Keratinocyte (primary cell): ENCODE results near the gene ATG10. TPM values are rescaled to one million over a fixed set of nuclear protein-coding genes. Genes with fewer than 3 reads are reported as not detected.

Source experiments
- DNase-seq: peaks from one replicate; pipeline ENCODE4 v3.0.0-alpha.2; 2011; ENCODE audit warnings: low read depth, missing footprints, low spot score
- FAIRE-seq: peaks from 2 replicates; lab custom pipeline; 2011; peaks lifted over from hg19 to GRCh38; lab: Jason Lieb, UNC
- H2AFZ ChIP-seq: 2 replicates; pipeline ENCODE4 v1.6.0; 2012; ENCODE audit warnings: low read length, control low read depth, inconsistent platforms; ENCODE audit not compliant: control insufficient read depth
- H3K27ac ChIP-seq: 2 replicates; pipeline ENCODE4 v1.5.1; 2011; ENCODE audit warnings: low read length; ENCODE audit not compliant: control insufficient read depth, insufficient read depth
- H3K27me3 ChIP-seq: 3 replicates; pipeline ENCODE4 v1.6.0; 2011; ENCODE audit warnings: low read length; ENCODE audit not compliant: control insufficient read depth, insufficient read depth; ENCODE audit errors: extremely low read depth
- H3K36me3 ChIP-seq, 2 experiments: 2 replicates in 1 of 2; 3 replicates in 1 of 2; pipeline ENCODE4 v1.5.1; 2011; ENCODE audit warnings: low read length in 2 of 2, mild to moderate bottlenecking in 1 of 2; ENCODE audit not compliant: control insufficient read depth in 2 of 2, insufficient read depth in 2 of 2; ENCODE audit errors: extremely low read depth in 1 of 2
- H3K4me1 ChIP-seq: 3 replicates; pipeline ENCODE4 v1.5.1; 2011; ENCODE audit warnings: low read length; ENCODE audit not compliant: control insufficient read depth, insufficient read depth; ENCODE audit errors: extremely low read depth
- H3K4me2 ChIP-seq: 3 replicates; pipeline ENCODE4 v1.6.0; 2011; ENCODE audit warnings: low read depth, low read length; ENCODE audit not compliant: control insufficient read depth, insufficient read depth; ENCODE audit errors: extremely low read depth
- H3K4me3 ChIP-seq, 3 experiments: fragments of 200-600 bp in 1 of 3; sonication (generic) in 1 of 3; 2 replicates in 2 of 3; 3 replicates in 1 of 3; pipeline ENCODE4 v1.5.1; 2011 to 2016; ENCODE audit warnings: low read length in 3 of 3, mild to moderate bottlenecking in 3 of 3, control low read depth in 2 of 3, inconsistent platforms in 1 of 3, low read depth in 1 of 3, mixed read lengths in 1 of 3, mixed run types in 1 of 3, moderate library complexity in 1 of 3; ENCODE audit not compliant: control insufficient read depth in 2 of 3, insufficient read depth in 2 of 3; ENCODE audit errors: extremely low read depth in 1 of 3
- H3K79me2 ChIP-seq: 2 replicates; pipeline ENCODE4 v1.6.0; 2012; ENCODE audit warnings: low read length; ENCODE audit not compliant: control insufficient read depth, insufficient read depth
- H3K9ac ChIP-seq: 3 replicates; pipeline ENCODE4 v1.6.0; 2011; ENCODE audit warnings: low read length; ENCODE audit not compliant: control insufficient read depth, insufficient read depth; ENCODE audit errors: extremely low read depth
- H3K9me1 ChIP-seq: 3 replicates; pipeline ENCODE4 v1.6.0; 2011; ENCODE audit warnings: low read length; ENCODE audit not compliant: control insufficient read depth, insufficient read depth; ENCODE audit errors: extremely low read depth
- H3K9me3 ChIP-seq: 2 replicates; pipeline ENCODE4 v1.5.1; 2012; ENCODE audit warnings: low read depth, low read length; ENCODE audit not compliant: control insufficient read depth
- H4K20me1 ChIP-seq: 3 replicates; pipeline ENCODE4 v1.6.0; 2011; ENCODE audit warnings: low read length; ENCODE audit not compliant: control insufficient read depth, insufficient read depth; ENCODE audit errors: extremely low read depth
- CTCF ChIP-seq, 3 experiments: IDR thresholded peaks in 1 of 3; conservative IDR thresholded peaks in 1 of 3; optimal IDR thresholded peaks in 1 of 3; 2 replicates in 2 of 3; 3 replicates in 1 of 3; pipeline versions ENCODE3 to v1.5.1; 2011; ENCODE audit warnings: low read length in 3 of 3, mild to moderate bottlenecking in 3 of 3, moderate library complexity in 2 of 3, control low read depth in 1 of 3, inconsistent platforms in 1 of 3; ENCODE audit not compliant: insufficient read depth in 2 of 3; ENCODE audit errors: extremely low read depth in 1 of 3
- EZH2 ChIP-seq: IDR thresholded peaks from one replicate; pipeline ENCODE4 v1.6.1; 2012; ENCODE audit warnings: inconsistent platforms, mild to moderate bottlenecking, low read length, moderate library complexity
- dilution Hi-C: fragments of 300-500 bp; cut with MboI; formaldehyde crosslinking; loops from one replicate; pipeline ENCODE4 v1.7.0; 2020; ENCODE audit warnings: low sequenced_read_pairs; ENCODE audit not compliant: extremely low pct_ligation_motif_present
- polyA plus RNA-seq, 5 experiments: library from polyadenylated mRNA; depleted of rRNA in 3 of 5; stranded (reverse) in 3 of 5; stranded (forward) in 1 of 5; unstranded in 1 of 5; fragments of >200 nt; gene quantifications; 1 replicate in 1 of 5; 2 replicates in 3 of 5; 3 replicates in 1 of 5; pipeline versions ENCODE4 v1.2.1 to v1.2.3, GENCODE V29; 2011 to 2012; ENCODE audit warnings: missing spikeins in 2 of 5, low read depth in 1 of 5, low replicate concordance in 1 of 5

Gene ATG10
- polyA plus RNA-seq, 1 donor (not counting 4 experiments of a cell fraction or from before 2014, with no cell fraction given): 5.4 TPM

GRCh38 chr5:82217917-82218316 is 246.1 kb downstream of the ATG10 start:
- Histone ChIP-seq H3K4me2 (no peak overlapping the region), H3K4me1 (no peaks in the 10 kb centered on the region), H3K9me3 (no peaks in the 10 kb centered on the region), H3K36me3 (no peaks in the 10 kb centered on the region), H3K27me3 (no peaks in the 10 kb centered on the region), H3K9me1 (no peaks in the 10 kb centered on the region), H3K9ac (no peak overlapping the region), H4K20me1 (no peaks in the 10 kb centered on the region), H3K4me3 (no peak overlapping the region), H2AFZ (no peak overlapping the region), H3K27ac (no peak overlapping the region), H3K79me2 (no peaks in the 10 kb centered on the region)
- FAIRE-seq: no peak
- dilution Hi-C loops: no loop called here
- TF ChIP-seq EZH2 (no peak), CTCF (optimal IDR thresholded peaks at IDR 0.05 in 1 of 3, IDR thresholded peaks at IDR 0.05 in 1 of 3, conservative IDR thresholded peaks at IDR 0.05 in 1 of 3; ENCODE audit: extremely low read depth in 1 of 3, insufficient read depth in 2 of 3, low read length in 3 of 3) (no peak)
- no peak for DNase-seq

- Histone ChIP-seq H3K36me3 (no peaks in the 10 kb centered on the region), H3K27ac (no peak overlapping the region), H3K4me1 (no peaks in the 10 kb centered on the region), H3K9me3 (no peaks in the 10 kb centered on the region), H3K27me3 (no peaks in the 10 kb centered on the region), H2AFZ (no peak overlapping the region), H3K9me1 (no peaks in the 10 kb centered on the region), H3K9ac (no peak overlapping the region), H3K79me2 (no peaks in the 10 kb centered on the region), H3K4me3 (no peak overlapping the region), H4K20me1 (no peaks in the 10 kb centered on the region), H3K4me2 (no peak overlapping the region)
- TF ChIP-seq CTCF (optimal IDR thresholded peaks at IDR 0.05 in 1 of 3, IDR thresholded peaks at IDR 0.05 in 1 of 3, conservative IDR thresholded peaks at IDR 0.05 in 1 of 3; ENCODE audit: extremely low read depth in 1 of 3, insufficient read depth in 2 of 3, low read length in 3 of 3) (no peak), EZH2 (no peak)
- no peak for DNase-seq
- dilution Hi-C loops: no loop called here
- FAIRE-seq: no peak
These were observed 246.7 kb downstream of the ATG10 start for GRCh38 chr5:82218374-82219156.
